Endothelial cell of hepatic sinusoid (primary cell): ENCODE results near the gene TBXAS1.

Experiments used
- in situ Hi-C: cut with HindIII; loops from 2 replicates; pipeline ENCODE4 v1.10.0; 2017; ENCODE audit warnings: low sequenced_read_pairs

Gene TBXAS1

DNA sequence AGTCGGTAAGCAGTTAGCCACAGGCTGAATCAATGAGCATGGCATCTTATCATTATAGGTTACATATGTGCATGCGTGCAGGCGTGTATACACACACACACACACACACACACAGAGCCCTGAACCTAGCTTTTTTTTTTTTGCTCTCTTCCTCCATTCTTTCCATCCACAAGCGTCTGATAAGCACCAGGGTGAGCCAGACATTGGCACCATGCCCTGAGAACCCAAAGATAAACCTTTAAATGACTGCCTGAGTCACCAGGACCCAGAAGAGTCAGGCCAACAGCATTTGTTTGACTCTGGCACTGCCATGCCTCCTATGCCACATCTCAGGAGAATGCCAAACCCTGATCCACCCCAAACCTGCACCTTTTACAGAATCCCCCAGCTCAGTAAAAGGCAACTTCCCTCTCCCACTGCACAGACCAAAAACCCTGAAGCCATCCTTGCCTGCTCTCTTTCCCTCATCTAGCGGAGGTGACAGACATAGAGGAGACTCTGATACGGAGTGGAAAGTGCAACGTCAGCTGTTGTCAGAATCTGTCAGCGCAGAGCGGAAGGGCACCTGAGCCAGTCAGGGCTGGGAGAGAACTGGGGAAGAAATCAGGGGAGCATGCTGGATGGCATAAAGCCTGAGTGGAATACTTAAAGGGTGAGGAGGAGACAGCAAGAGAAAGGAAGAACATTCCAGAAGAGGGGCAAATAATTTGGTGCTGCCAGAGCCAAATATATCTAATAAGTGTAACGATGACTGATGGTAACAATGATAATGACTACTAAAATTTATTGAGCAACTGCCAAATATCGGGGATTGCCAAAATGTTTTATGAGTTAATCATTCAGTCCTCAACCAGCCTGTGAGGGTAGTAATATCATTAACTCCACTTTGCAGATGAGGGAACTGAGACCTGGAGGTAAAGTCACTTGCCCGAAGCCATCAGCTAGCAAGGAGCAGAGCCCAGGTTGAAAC lies 230.5 kb downstream of the TBXAS1 start:
- in situ Hi-C loops, result no loop called here

- in situ Hi-C loops, result no loop called here
Observed at GRCh38 chr7:140060243-140060630, 231.2 kb downstream of the TBXAS1 start.

GRCh38 chr7:140060788-140061606 lies 231.9 kb downstream of the TBXAS1 start:
- in situ Hi-C loops, result no loop called here

- in situ Hi-C loops, result no loop called here
Observed at GRCh38 chr7:140061607-140061930, 232.5 kb downstream of the TBXAS1 start.

DNA sequence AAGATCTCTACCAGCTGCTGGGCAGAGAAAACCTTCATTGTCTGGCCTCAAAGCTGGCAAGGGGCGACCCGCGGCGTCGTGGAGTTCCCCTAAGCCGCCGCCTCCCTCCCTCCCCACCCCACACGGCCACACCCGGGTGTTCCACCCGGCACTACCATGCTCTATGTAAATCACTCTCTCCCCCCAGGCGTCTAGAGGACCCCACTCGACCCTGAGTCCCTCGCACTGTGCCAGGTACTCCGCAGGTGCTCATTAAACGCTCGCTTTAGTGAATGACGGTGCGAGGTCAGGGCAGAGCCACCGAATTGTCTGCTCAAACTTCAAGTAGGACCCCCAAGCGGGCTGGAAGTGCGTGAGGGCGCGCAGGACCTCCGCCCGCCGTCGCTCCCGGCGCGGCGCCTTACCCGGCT lies 233.1 kb downstream of the TBXAS1 start:
- in situ Hi-C loops, result no loop called here

- in situ Hi-C loops, result no loop called here
Observed at GRCh38 chr7:140062528-140063299, 233.7 kb downstream of the TBXAS1 start, which contains the start of gene PARP12. Gene PARP12 (minus strand): TSS chr7:140062951. CDS start chr7:140062847, 104 bp downstream.

DNA sequence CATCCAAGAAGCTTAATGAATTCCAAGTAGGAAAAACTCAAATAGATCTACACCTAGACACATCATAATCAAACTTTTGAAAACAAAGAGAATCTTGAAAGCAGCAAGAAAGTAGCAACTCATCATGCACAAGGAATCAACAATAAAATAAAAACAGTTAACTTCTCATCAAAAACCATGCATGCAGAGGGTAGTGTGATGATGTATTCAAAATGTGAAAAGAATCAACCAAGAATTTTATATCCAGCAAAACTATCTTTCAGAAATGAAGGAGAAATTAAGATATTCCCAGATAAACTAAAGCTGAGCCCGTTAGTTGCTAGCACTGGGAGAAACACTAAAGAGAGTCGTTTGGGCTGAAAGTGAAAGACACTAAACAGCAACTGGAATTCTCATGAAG lies 238.0 kb downstream of the TBXAS1 start:
- in situ Hi-C loops, result no loop called here

GRCh38 chr7:140068033-140068432 lies 239.0 kb downstream of the TBXAS1 start:
- in situ Hi-C loops, result no loop called here

- in situ Hi-C loops, result no loop called here
Observed at GRCh38 chr7:140069298-140069949, 240.4 kb downstream of the TBXAS1 start.
